Caco-2 (cell line): Measurements from ENCODE around the gene TMEM178A. TPM values are rescaled to one million over a fixed set of nuclear protein-coding genes. Genes with fewer than 3 reads are reported as not detected.
"Not testable (repeated sequence)": the region's sequence is repeated elsewhere in the genome, so short reads cannot be mapped to it uniquely, and the experiment has no call there.

ENCODE experiments used
- BruUV-seq: library from RNA; stranded (reverse); fragments of 400-500 nt; replicated peaks from 2 replicates; lab custom pipeline; 2021; lab: Mats Ljungman, UMichigan
- CTCF ChIA-PET: fragments of 300-600 bp; sonication (Branson Sonifier 250); formaldehyde crosslinking; loops from one replicate; lab custom pipeline; 2022; ENCODE audit warnings: antibody characterized with exemption; lab: Charles Lee
- POLR2A ChIA-PET: fragments of 300-600 bp; sonication (Branson Sonifier 250); formaldehyde crosslinking; loops from one replicate; lab custom pipeline; 2022; ENCODE audit warnings: antibody characterized with exemption; lab: Charles Lee
- DNase-seq, 2 experiments: peaks; one replicate each; pipeline versions ENCODE4 v3.0.0 to v3.0.0-alpha.2; 2020 to 2022
- H3K27me3 ChIP-seq: replicated peaks from 2 replicates; pipeline ENCODE4 v1.6.0; 2011; ENCODE audit warnings: low read length; ENCODE audit not compliant: control insufficient read depth, insufficient read depth
- H3K36me3 ChIP-seq: 2 replicates; pipeline ENCODE4 v1.5.1; 2011; ENCODE audit warnings: low read length; ENCODE audit not compliant: control insufficient read depth, insufficient read depth
- H3K4me1 ChIP-seq: fragments of 250-450 bp; sonication (Bioruptor Pico); 2 replicates; pipeline ENCODE4 v1.5.1; 2020; ENCODE audit warnings: mild to moderate bottlenecking
- H3K4me3 ChIP-seq: 2 replicates; pipeline ENCODE4 v1.5.1; 2011; ENCODE audit warnings: low read depth, mild to moderate bottlenecking, control low read depth, low read length
- H3K9me3 ChIP-seq: fragments of 250-450 bp; sonication (Bioruptor Pico); 2 replicates; pipeline ENCODE4 v1.5.1; 2020; ENCODE audit warnings: mild to moderate bottlenecking, moderate library complexity
- H3K27ac Mint-ChIP-seq: one replicate; pipeline ENCODE4 v1.8.0; 2022; ENCODE audit warnings: mixed read lengths; ENCODE audit not compliant: unreplicated experiment
- H3K27me3 Mint-ChIP-seq: one replicate; pipeline ENCODE4 v1.8.0; 2022; ENCODE audit warnings: mixed read lengths; ENCODE audit not compliant: insufficient read depth, unreplicated experiment
- H3K36me3 Mint-ChIP-seq: one replicate; pipeline ENCODE4 v1.8.0; 2022; ENCODE audit warnings: mild to moderate bottlenecking, mixed read lengths; ENCODE audit not compliant: insufficient read depth, unreplicated experiment
- H3K4me1 Mint-ChIP-seq: one replicate; pipeline ENCODE4 v1.8.0; 2022; ENCODE audit warnings: low read depth, mixed read lengths; ENCODE audit not compliant: unreplicated experiment
- H3K4me3 Mint-ChIP-seq: one replicate; pipeline ENCODE4 v1.8.0; 2022; ENCODE audit warnings: mild to moderate bottlenecking, moderate library complexity, mixed read lengths; ENCODE audit not compliant: unreplicated experiment
- H3K9me3 Mint-ChIP-seq: one replicate; pipeline ENCODE4 v1.8.0; 2022; ENCODE audit warnings: mixed read lengths; ENCODE audit not compliant: unreplicated experiment
- CTCF ChIP-seq, 2 experiments: fragments of 200-600 bp in 1 of 2; IDR thresholded peaks; 1 replicate in 1 of 2; 2 replicates in 1 of 2; pipeline versions ENCODE4 v1.5.1 to v1.8.0; 2011 to 2022; ENCODE audit warnings: antibody characterized with exemption in 1 of 2, control low read depth in 1 of 2, inconsistent platforms in 1 of 2, low read depth in 1 of 2, low read length in 1 of 2, mild to moderate bottlenecking in 1 of 2, moderate library complexity in 1 of 2; ENCODE audit not compliant: insufficient read depth in 1 of 2, severe bottlenecking in 1 of 2, unreplicated experiment in 1 of 2
- intact Hi-C: fragments of 100-400 bp; cut with micrococcal nuclease; formaldehyde crosslinking; loops from one replicate; pipeline ENCODE4 v1.10.0; 2022; ENCODE audit not compliant: unreplicated experiment
- total RNA-seq: library from RNA; stranded (reverse); gene quantifications from 2 replicates; pipeline ENCODE4 v1.2.3, GENCODE V29; 2022

The TMEM178A gene
- total RNA-seq, 1 experiment from 2014 or later, result 0.29 TPM

GRCh38 chr2:39650468-39650867, 15.2 kb upstream of the TMEM178A start:
- Histone ChIP-seq H3K27me3 (no peaks in the 10 kb centered on the region), H3K9me3 (peaks cover 7% of the 10 kb centered on the region; the same call in 1 of the 2 replicates), H3K36me3 (no peaks in the 10 kb centered on the region), H3K4me3 (no peak overlapping the region), H3K4me1 (no peaks in the 10 kb centered on the region)
- ChIA-PET CTCF (no interaction called here), POLR2A (no interaction called here)
- no peak for TF ChIP-seq CTCF (IDR thresholded peaks at IDR 0.05; ENCODE audit: insufficient read depth in 1 of 2, low read depth in 1 of 2, low read length in 1 of 2, severe bottlenecking in 1 of 2, unreplicated experiment in 1 of 2)
- DNase-seq, result no peak
- intact Hi-C loops, result no loop called here
- H3K4me3 Mint-ChIP-seq, result no peak overlapping the region
- peaks cover 6% of the 10 kb centered on the region for H3K27me3 Mint-ChIP-seq
- BruUV-seq, result no TSS peak
- H3K27ac Mint-ChIP-seq, result no peak overlapping the region
- H3K36me3 Mint-ChIP-seq, result no peaks in the 10 kb centered on the region
- H3K9me3 Mint-ChIP-seq, result peaks cover 9% of the 10 kb centered on the region
- H3K4me1 Mint-ChIP-seq, result no peaks in the 10 kb centered on the region

GRCh38 chr2:39656215-39656614, 9.5 kb upstream of the TMEM178A start:
- CTCF ChIA-PET, H3K36me3 ChIP-seq, H3K4me1 Mint-ChIP-seq, H3K36me3 Mint-ChIP-seq, H3K9me3 ChIP-seq, H3K27ac Mint-ChIP-seq, H3K27me3 Mint-ChIP-seq, H3K4me3 Mint-ChIP-seq, H3K27me3 ChIP-seq, DNase-seq, BruUV-seq, H3K4me3 ChIP-seq, POLR2A ChIA-PET, intact Hi-C loops, H3K9me3 Mint-ChIP-seq, H3K4me1 ChIP-seq: not testable (repeated sequence)

- peaks cover 7% of the 10 kb centered on the region; the same call in 1 of the 2 replicates for H3K9me3 ChIP-seq
- intact Hi-C loops, result no loop called here
- H3K4me1 ChIP-seq, result no peaks in the 10 kb centered on the region
- Mint-ChIP-seq H3K9me3 (peaks cover 9% of the 10 kb centered on the region), H3K36me3 (no peaks in the 10 kb centered on the region), H3K4me3 (no peak overlapping the region), H3K27me3 (peaks cover 3% of the 10 kb centered on the region), H3K4me1 (no peaks in the 10 kb centered on the region), H3K27ac (no peak overlapping the region)
- CTCF ChIA-PET, result no interaction called here
- H3K36me3 ChIP-seq, result no peaks in the 10 kb centered on the region
- BruUV-seq, result no TSS peak
- POLR2A ChIA-PET, result no interaction called here
- no peak for DNase-seq
- H3K27me3 ChIP-seq, result no peaks in the 10 kb centered on the region
- TF ChIP-seq CTCF (IDR thresholded peaks at IDR 0.05; ENCODE audit: insufficient read depth in 1 of 2, low read depth in 1 of 2, low read length in 1 of 2, severe bottlenecking in 1 of 2, unreplicated experiment in 1 of 2), result no peak
- no peak overlapping the region for H3K4me3 ChIP-seq
Measured at GRCh38 chr2:39657287-39657937, 8.3 kb upstream of the TMEM178A start.
